HG02938 (cell line): ENCODE data around the gene MORC2.

Experiments
- ATAC-seq: cut with Tn5 transposase; IDR thresholded peaks from one replicate; pipeline ENCODE4 v1.9.1; 2021; ENCODE audit warnings: mild to moderate bottlenecking, moderate library complexity; ENCODE audit not compliant: unreplicated experiment

The MORC2 gene

DNA sequence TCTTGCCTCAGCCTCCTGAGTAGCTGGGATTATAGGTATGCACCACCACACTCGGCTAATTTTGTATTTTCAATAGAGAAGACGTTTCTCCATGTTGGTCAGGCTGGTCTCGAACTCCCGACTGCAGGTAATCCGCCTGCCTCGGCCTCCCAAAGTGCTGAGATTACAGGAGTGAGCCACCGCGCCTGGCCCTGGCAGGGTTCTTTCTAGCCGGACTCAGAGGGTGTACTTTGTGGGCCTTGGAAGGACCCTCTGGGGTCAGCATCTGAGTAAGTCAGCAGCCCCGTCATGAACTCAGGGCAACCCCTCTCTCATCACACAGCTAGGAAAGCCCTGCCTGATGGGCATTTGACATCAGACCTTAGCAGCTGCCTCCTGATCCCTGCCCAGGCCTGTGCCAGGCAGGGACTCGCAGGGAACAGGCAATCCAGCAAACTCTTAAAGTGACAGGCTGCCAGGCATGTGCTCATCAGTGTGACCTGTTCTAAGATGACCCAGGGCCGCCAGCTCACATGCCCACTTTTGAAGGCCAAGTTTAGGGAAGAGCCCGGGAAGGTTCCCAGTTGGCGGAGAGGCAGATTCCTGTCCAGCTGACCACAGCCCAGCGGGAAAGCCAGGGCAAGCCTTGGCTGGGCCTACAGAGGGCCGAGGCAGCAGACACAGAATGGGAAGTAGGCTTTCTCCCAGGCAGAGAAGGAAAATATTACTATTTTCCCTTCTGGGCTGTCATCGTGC lies 92.9 kb downstream of the MORC2 start:
- no peak for ATAC-seq
